ENCODE results near the gene KISS1R. TPM values are rescaled to one million over a fixed set of nuclear protein-coding genes. Genes with fewer than 3 reads are reported as not detected.

KISS1R gene
- total and polyA plus RNA-seq, 2 donors from 2014 or later = 0.69 TPM; not detected in 1

DNA sequence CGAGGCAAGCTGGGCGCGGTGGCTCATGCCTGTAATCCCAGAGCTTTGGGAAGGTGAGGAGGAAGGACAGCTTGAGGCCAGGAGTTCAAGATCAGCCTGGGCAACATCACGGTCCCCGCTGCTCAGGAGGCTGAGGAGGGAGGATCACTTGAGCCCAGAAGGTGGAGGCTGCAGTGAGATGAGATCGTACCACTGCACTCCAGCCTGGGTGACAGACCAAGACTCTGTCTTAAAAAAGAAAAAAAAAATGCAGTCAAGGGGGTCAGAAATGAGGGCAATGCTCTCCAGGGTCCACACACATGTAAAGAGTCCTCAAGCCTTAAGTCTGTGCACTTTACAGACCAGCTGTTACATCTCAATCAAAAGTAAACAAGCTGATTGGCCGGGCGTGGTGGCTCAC lies 12.6 kb upstream of the KISS1R start:
- intact Hi-C loops (cut with DNase I) = no loop called here
- no peak overlapping the region for H3K9ac ChIP-seq (ENCODE audit: low read length in 3 of 3)
- H3K4me3 ChIP-seq (ENCODE audit: low read length in 3 of 3) = no peak overlapping the region
- H3K36me3 ChIP-seq (ENCODE audit: control insufficient read depth in 2 of 3, insufficient read depth in 3 of 3, low read length in 3 of 3) = no peaks in the 10 kb centered on the region
- H3K27ac ChIP-seq (ENCODE audit: low read depth in 2 of 2, low read length in 2 of 2) = no peak overlapping the region
- no peaks in the 10 kb centered on the region for H3K9me3 ChIP-seq (ENCODE audit: control insufficient read depth in 2 of 3, insufficient read depth in 1 of 3, low read length in 3 of 3)
- DNase-seq (no peak), FAIRE-seq (no peak)
- H3K4me1 ChIP-seq (ENCODE audit: control insufficient read depth in 2 of 3, insufficient read depth in 2 of 3, low read depth in 1 of 3, low read length in 3 of 3) = no peaks in the 10 kb centered on the region
- H3K27me3 ChIP-seq (ENCODE audit: control insufficient read depth, insufficient read depth, low read length) = no peaks in the 10 kb centered on the region
- TF ChIP-seq, protein P1, sequence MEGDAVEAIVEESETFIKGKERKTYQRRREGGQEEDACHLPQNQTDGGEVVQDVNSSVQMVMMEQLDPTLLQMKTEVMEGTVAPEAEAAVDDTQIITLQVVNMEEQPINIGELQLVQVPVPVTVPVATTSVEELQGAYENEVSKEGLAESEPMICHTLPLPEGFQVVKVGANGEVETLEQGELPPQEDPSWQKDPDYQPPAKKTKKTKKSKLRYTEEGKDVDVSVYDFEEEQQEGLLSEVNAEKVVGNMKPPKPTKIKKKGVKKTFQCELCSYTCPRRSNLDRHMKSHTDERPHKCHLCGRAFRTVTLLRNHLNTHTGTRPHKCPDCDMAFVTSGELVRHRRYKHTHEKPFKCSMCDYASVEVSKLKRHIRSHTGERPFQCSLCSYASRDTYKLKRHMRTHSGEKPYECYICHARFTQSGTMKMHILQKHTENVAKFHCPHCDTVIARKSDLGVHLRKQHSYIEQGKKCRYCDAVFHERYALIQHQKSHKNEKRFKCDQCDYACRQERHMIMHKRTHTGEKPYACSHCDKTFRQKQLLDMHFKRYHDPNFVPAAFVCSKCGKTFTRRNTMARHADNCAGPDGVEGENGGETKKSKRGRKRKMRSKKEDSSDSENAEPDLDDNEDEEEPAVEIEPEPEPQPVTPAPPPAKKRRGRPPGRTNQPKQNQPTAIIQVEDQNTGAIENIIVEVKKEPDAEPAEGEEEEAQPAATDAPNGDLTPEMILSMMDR (IDR thresholded peaks at IDR 0.05; ENCODE audit: borderline replicate concordance, extremely low read depth, insufficient read depth) = no peak

DNA sequence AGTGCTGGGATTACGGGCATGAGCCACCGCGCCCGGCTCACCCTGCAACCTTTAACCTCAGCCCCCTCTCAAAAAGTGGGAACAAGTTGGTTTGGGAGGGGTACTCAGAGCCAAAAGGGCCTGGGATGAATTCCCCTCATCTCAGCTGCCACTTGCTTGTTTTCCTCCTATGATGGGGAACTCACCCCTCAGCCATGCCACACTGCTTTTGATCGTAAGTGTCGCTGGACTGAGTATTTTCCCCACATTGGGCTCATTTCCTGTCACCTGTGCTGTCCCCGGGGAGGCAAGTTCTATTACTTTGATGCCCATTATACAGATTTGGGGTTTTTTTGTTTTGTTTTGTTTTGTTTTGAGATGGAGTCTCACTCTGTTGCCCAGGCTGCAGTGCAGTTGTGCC lies 10.7 kb upstream of the KISS1R start:
- Histone ChIP-seq H3K27me3 (ENCODE audit: control insufficient read depth, insufficient read depth, low read length) (no peaks in the 10 kb centered on the region), H3K9ac (ENCODE audit: low read length in 3 of 3) (no peak overlapping the region), H3K9me3 (ENCODE audit: control insufficient read depth in 2 of 3, insufficient read depth in 1 of 3, low read length in 3 of 3) (no peaks in the 10 kb centered on the region), H3K36me3 (ENCODE audit: control insufficient read depth in 2 of 3, insufficient read depth in 3 of 3, low read length in 3 of 3) (no peaks in the 10 kb centered on the region), H3K4me1 (ENCODE audit: control insufficient read depth in 2 of 3, insufficient read depth in 2 of 3, low read depth in 1 of 3, low read length in 3 of 3) (peaks cover 0 to 2% (median 0%) of the 10 kb centered on the region in 3 donors), H3K27ac (ENCODE audit: low read depth in 2 of 2, low read length in 2 of 2) (no peak overlapping the region), H3K4me3 (ENCODE audit: low read length in 3 of 3) (no peak overlapping the region)
- DNase-seq (no peak), FAIRE-seq (no peak)
- TF ChIP-seq, protein P1 (IDR thresholded peaks at IDR 0.05; ENCODE audit: borderline replicate concordance, extremely low read depth, insufficient read depth) = no peak
- intact Hi-C loops (cut with DNase I) = no loop called here

DNA sequence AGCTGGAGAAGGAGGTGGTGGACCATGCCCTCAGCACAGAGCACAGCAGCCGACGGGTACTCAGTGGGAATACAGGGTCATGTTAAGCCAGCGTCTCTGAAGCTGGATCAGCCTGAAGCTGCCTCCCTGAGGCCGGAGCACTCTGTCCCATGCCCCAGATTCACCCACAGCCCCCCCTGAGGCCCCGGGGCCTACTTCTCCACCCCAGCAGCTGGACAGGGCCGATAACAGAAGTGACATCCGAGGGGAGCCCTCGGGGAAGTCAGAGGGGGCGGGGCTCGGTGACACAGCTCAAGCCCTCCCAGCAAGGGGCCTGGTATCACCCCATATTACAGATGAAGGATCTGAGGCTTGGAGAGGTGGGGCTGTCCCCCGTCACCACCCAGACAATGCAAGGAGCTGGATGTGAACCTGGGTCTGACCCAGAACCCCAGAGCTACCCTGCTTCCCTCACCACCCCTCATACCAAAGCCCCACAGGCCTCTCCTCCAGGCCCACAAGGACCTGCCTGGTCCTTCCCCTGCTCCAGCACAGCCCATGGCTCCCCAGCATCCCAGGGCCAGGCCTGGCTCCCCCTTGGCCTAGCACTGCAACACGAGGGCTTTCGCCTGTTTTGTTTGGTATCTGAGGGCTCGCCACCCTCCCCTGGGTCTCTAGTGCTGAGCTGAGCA lies 9.8 kb upstream of the KISS1R start:
- no peaks in the 10 kb centered on the region for H3K36me3 ChIP-seq (ENCODE audit: control insufficient read depth in 2 of 3, insufficient read depth in 3 of 3, low read length in 3 of 3)
- TF ChIP-seq, protein P1 (IDR thresholded peaks at IDR 0.05; ENCODE audit: borderline replicate concordance, extremely low read depth, insufficient read depth) = no peak
- no peaks in the 10 kb centered on the region for H3K27me3 ChIP-seq (ENCODE audit: control insufficient read depth, insufficient read depth, low read length)
- no peaks in the 10 kb centered on the region for H3K9me3 ChIP-seq (ENCODE audit: control insufficient read depth in 2 of 3, insufficient read depth in 1 of 3, low read length in 3 of 3)
- DNase-seq (peak in 1 of 5 donors; percentile 82), FAIRE-seq (no peak)
- intact Hi-C loops (cut with DNase I) = no loop called here
- peaks cover 0 to 2% (median 0%) of the 10 kb centered on the region in 3 donors for H3K4me1 ChIP-seq (ENCODE audit: control insufficient read depth in 2 of 3, insufficient read depth in 2 of 3, low read depth in 1 of 3, low read length in 3 of 3)
- H3K27ac ChIP-seq (ENCODE audit: low read depth in 2 of 2, low read length in 2 of 2) = no peak overlapping the region
- H3K4me3 ChIP-seq (ENCODE audit: low read length in 3 of 3) = no peak overlapping the region
- H3K9ac ChIP-seq (ENCODE audit: low read length in 3 of 3) = no peak overlapping the region
